T-helper 22 cell (primary cell): Measurements from ENCODE around the gene MAML3.

Experiments
- DNase-seq: peaks from one replicate; pipeline ENCODE4 v3.0.0-alpha.2; 2020; ENCODE audit warnings: low read depth

The MAML3 gene

DNA sequence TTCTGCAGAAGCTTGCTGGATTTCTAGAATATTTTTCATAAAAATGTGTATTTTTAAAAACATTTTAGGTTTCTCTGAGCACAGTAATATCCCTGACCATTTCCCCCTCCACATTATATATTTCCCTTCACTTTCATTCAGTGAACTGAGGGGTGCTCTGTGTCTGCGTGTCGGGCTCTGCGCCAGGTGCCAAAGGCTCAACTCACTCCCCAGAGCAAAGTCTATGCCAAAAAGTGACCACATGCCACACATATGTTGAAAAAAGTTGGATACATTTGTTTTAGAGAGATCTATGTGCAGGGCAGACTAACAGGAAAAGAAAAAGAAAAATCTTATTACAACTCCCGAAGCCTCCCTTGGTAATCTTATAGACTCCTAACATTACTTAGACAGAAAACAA is 254.6 kb downstream of the MAML3 start:
- no peak for DNase-seq

DNA sequence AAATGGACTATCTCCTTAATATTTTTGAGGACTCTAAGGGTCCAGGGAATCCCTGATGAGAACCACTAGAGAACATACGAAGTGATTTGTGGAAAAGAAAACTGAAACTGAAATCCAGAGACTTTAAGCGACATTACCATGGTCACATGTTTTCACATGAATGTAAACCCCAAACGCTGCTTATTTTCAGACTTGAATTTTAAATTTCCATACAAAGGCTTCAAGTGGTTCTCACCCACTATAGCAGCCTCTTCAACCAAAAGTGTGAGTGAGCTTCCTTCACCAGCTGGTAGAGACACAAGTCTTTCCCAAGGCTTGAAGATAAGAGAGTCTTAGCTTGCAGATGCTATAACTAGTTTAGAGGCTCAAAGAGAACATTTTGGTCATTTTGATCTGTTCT is 255.7 kb downstream of the MAML3 start:
- no peak for DNase-seq

DNA sequence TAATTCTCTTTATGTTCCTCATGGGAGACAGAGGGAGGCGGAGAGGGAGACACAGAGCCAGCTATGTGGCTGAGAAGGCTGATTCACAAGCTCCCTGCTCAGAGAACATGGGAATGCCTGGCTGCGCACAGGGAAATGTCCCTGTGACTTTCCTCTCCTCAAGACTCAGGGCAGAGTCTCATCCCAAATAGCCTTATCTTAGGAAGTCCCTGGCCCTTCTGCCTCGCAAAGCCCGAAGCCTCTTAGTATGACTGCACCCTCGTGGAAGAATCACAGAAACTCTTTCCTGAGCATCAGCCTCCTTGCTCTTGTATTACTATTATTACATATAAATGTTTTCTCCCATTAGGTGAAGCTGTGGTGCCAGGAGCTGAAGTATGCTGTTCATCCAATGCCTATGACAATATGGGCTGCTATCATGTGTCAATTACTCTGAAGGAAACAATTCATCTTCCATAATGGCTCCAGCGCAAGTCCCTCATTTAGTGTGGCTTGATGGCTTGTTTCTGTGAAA is 257.8 kb downstream of the MAML3 start:
- DNase-seq, result no peak

DNA sequence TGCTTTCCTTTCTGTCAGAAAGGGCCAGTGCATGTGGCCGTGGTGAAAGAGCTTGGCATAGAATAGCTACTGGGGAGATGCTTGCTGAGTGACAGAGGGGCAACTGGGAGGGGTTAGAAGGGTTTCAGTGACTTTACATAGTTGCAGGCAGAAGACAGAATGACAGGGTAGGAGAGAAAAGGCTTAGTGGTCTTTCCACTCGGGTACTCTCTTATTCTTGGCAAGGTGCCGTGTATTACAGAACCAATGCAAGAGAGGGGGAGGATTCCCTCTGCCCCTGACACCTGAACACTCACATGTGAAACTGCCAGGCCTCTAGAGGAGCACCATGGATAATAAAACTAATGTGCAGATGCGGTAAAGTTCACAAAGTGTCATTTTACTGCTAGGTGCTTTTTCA is 260.2 kb downstream of the MAML3 start:
- DNase-seq, result no peak

DNA sequence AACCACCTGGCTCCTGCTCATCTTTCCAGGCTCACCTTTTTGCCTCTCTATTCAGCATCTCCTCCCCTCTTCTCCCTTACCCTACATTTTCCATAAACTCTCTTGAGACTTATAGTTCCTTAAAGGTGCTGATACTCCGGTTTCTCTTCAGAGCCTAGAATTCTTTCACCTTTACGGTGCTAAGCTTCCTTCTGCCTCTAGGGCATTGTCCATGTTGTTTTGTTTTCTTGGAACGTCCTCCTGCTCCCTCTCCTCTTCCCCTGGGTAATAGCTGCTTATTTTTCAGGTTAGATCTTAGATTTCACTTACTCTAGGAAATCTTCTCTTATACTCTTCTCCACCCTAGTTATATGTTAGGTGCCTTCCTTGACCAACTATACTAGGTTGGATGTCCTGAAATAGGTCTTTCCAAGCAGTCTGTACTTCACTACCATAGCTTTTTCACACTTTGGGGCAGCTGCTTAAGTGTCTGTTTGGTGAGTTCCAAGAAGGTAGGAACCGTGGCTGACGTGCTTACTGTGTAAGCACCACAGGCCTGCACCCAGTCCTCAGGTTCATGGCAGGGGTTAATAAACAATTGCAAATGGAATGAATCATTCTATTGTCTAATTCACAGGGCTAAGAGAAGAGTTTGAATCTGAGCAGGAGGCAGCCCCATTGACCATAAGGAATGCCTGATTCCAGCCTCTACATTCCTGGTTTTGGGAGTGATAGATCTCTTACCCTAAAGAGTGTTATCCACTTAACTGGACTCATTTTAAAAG is 260.8 kb downstream of the MAML3 start:
- no peak for DNase-seq

DNA sequence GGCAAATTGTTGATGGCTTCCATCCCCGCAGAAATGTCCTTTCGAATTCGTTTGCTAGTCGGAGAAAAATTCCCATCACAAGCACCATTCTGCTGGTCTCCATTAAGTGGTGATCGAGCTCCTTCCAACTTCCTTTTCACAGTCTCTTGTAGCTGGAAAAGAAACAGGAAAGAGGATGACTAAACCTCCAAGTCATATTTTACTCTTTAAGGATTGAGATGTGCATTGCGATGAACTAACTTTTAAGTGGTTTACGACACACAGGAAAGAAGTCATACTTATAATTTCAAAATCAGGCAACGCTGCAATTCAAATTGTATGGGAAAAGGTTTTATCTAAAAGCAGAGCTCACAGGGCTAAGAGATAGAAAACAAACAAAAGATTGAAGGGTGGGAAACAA is 263.2 kb downstream of the MAML3 start:
- DNase-seq, result no peak

DNA sequence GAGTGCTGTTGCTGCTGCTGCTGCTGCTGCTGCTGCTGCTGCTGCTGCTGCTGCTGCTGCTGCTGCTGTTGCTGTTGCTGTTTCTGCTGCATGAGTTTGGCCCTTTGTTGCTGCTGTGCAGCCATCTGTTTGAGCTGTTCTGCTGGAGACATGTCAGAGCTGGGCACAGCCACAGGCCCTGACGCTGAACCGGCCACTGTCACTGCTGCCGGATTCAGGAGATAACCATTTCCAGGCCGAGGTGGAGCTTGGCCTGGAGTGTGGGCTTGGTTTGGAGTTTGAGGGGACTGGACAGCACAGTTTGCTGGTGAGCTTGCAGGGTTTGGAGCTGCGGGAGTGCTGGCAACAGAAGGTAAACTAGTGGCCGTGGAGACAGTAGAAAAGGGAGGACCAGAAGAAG is 264.1 kb downstream of the MAML3 start:
- no peak for DNase-seq

DNA sequence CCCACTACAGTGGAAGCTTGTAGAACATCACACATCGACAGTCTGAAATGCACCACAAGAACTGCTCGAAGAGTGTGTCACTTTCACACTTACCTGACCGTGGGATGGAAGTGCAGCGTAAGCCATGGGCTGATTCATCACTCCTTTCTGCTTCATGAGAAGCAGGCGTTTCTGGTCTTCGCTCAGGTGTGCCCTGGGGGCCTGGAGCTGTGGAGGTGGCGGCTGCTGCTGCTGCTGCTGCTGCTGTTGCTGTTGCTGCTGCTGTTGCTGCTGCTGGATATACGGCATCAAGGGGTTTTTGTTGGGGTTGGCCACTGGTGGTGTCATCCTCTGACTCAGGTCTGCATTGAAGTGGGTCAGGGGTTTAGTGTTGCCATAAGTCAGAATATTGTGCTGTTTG is 264.7 kb downstream of the MAML3 start:
- no peak for DNase-seq

DNA sequence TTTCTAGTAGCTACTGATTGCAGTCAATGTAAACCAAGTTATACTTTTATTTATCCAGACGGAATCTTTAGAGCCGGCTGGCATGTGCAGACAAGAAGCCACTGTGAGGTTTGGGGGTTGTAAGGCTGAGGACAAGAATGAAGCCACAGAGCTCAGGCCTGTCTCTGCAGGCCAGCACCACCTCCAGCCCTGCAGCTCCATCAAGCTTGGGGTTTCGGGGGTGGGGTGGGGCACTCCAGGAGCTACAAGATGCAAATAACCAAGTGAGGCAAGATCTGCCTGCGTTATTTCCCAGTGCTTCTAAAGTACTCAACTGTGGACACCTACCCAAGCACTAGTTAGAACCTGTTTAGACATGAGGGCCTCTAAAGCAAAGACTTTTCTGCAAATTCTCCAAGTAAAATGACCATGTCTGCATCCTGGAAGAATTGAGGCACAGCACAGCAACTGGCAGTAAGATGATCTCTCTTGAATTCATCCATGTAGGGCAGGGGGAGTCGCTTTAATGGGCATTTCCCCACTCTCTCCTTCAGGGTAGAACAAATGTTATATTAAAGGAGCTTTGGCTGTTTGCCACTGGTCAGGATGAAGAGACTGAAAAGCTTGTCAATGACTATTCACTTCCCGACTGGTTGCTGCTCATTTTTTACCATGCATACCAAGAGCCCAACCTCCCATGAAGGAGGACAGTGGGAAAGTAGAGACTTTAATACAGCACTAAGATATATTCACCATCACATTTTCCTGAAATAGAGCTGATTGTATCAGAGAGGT is 265.8 kb downstream of the MAML3 start:
- no peak for DNase-seq

DNA sequence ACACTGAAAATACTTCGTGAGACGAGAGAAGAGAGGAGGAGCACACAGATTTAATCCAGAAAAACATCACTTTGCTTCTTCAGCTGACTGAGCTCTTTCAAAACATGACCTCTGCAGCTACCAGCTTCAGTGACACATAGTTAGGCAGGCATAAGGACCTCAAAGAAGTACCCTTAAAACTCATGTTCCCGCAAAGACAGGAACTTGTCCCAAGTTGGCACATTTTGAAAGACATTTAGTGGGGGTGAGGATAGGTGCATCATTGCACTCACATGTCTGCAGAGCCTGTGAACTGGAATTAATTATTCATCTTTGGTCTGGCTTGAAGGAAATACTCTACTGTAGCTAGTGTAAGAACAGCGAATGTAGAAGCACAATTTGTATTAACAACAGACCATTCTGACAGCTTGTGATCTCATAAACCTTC is 266.6 kb downstream of the MAML3 start:
- DNase-seq, result no peak

DNA sequence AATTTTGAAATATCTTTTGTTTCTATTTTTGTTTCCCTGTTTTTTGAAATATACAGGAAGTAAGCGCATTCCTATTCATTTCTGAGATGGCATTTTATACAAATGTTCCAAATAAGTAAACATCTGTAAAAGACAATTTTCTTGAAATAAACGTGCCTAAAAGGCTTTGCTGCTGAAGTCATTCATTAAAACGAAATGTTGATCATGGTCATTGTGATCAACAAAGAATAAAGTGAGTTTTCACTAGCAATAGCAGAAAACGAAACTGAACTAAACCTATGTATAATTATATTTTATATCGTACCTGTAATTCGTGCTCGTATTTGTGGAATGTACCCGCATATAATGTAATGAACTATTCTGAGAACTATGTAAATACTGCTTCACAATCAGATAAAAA is 267.2 kb downstream of the MAML3 start:
- DNase-seq, result no peak

DNA sequence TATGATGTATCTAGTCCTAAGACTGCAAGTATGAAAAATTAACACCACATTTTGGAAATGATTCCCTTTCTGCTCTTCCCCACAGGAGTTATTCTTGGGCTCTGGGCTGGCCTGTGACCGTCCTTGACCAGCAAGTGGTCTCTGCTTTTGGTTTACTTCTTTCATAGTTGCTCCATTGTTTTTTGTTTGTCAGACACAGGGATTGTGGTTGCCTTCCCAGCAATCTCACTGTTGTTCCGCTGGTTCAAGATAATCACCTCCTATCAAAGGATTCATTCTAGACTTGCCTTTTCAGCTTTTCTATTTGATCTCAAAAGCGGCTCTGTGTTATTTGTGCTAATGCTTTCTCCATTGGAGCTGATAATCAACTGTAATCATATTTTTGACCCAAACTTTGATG is 269.5 kb downstream of the MAML3 start:
- DNase-seq, result no peak

DNA sequence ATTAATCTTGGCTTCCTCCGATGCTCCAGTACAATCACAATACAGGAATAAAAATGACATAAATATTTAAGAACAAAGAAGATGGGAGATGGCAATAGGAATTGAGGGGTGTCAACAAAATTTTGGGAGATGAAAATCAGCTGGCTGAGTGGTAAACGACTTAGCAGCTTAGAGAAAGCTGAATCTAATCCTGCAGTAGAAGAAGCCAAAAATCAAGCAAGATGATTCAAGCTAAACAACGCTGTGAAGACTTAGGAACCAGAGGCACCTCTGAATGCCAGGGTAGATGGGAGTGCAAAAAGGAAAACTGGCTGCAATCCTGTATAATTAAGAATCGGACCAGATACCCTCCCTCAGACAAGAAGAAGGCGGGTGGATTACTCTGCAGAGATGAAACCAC is 273.1 kb downstream of the MAML3 start:
- no peak for DNase-seq

DNA sequence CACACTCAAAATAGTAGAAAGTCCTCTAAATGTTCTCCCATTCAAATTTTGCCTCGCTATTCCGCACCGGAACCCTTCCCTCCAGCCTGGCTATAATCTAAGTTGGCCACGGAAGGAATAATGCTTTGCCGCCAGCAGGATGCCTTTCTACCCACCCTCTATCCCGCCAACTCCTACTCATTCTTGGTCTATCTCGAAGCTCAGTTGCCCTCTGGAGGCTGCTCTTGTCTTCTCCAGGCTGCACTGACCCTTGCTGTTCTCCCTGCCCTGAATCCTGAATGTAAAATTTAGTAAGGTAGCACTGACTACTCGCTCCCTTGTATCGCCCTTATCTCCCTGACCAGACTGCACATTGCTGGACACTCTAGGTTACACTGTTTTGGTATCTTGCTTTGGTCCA is 275.9 kb downstream of the MAML3 start:
- no peak for DNase-seq

DNA sequence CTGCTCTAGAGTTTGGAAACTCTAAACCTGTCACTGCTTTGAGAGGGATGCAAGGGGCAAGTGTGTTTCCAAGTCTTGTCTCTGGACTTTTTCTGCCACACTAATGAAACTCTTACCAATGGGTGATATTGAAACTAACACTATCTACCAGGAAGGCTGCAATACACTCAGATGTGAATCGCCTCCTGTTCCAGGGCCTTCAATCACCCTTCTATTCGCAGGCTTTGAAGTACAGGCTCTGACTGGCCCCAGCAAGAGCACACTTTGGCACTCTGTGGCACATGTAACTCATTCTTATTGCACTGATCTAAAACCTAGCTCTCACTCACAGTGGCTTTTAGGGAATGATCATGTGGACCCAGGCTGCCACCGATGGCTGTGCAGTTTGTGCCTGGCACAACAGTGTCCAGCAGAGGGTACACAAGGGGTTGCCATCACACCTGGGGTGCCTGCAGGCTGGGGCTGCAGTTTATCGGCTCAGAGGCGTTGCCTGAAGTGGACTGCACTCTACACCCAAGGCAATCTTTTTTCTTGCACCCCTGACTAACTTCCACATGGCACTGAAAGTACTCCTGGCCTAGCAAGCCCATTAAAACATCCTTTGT is 277.5 kb downstream of the MAML3 start:
- DNase-seq, result no peak

DNA sequence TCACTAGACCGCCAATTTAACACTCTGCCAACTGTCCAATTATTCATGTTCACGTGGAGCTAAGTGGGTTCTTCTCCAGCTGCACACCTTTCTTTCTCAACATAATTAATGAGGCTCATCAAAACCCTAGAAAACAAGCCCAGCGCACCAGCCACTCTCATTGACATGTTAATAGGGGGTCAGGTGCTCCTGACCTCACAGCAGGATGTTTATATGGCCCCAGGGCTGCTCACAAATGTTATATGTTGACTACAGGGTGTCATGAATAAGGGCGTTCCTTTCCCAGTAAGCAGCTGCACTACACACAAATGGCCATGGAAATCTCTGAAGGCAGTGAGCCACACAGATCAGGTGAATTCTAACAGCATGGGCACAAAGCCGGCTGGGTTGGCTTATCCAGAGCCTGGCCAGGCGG is 278.6 kb downstream of the MAML3 start:
- no peak for DNase-seq

DNA sequence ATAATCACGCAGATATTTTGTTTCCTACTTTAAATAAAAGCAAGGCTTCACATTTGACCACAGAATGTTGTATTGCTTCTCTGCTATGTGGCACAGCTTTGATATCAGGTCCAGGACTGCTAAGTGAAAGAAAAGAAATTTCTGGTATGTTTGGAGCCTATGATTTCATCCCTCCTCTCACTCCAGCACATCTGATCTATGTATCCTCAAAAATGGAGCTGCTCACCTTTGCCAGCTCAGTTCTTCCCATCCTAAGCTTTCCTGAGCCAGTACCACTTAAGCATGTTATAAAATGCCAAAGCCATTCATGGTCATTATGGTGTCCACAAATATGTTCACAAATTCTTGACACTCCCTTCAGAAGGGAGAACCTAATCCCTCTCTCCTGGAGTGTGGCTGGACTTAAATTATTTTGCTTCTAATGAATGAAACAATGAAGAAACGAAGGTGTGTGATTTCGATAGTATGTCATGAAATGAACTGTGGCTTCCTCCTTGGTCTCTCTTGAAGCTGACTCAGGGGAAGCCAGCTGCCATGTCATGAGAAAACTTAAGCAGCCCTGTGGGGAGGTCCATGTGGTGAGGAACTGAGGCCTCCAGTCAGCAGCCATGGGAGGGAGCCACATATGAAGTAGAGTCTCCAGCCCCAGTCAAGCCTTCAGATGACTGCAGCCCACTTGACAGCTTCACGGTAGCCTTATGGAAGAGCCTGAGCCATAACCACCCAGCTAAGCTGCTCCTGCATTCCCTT is 280.7 kb downstream of the MAML3 start:
- DNase-seq, result no peak

DNA sequence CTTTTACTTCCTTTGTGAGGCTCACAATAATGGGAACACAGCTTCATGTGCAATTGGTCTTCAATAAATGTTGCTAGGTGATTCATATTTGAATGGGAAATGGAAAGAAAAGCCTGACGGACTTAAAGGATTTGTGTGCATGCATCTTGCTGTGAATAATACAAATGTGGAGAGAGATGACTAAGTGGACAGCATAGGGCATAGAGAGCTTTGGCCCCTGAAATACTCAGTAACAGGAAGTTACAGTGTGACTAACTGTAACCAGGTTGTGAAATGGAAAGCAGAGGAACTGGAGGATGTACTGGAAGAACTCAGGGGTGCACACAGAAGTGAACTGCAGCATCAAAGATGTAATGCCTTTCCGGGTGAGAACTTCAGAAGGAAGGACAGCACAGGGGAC is 281.7 kb downstream of the MAML3 start:
- DNase-seq, result no peak

DNA sequence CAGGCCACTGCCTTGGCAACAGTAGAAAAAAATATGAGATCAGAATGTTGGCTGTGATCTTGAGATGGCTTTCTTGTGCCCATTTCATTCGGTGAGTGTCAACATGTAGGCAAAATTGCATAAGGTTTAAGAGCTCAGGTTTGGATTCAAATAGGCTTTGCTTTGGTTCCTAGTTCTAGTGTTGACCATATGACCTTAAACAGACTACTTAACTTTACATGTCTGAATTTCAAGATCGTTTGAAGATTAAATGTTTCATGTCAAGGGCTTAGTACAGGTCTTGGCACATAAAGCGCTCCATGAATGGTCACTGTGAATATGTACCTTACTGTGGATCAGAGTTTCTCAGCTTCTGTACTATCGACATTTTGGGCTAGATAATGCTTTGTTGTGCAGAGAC is 284.2 kb downstream of the MAML3 start:
- no peak for DNase-seq

DNA sequence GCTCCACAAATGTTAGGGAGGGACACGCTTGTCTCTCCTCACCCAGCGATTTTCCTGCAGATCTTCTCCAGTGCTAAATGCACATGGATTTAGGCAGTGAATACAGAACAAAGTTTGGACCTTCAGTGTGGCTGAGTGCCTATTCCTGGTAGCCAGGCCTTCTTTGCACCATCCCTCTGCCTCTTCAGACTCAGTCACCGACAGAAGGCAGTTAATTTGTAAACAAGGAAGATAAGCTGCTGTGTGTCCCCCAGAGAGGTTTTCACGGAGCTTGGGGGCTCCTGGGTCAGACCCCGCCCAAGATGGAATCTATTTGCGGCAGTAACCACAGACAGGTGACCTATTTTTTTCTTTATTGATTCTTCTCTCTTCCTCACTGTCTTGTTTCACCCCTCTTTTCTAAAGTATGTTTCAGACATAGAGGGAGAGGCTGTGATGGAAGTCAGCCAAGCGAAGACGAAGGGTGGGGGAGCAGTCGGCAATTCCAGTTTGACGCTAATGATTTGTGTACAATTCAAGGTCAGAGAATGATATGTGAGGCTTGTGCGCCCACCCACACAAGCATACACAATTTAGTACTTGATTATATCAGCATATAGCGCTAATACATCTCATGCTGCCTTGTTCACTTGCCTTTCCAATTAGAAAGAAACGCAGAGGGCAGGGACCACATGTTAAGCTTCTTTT is 287.6 kb downstream of the MAML3 start:
- DNase-seq, result no peak

DNA sequence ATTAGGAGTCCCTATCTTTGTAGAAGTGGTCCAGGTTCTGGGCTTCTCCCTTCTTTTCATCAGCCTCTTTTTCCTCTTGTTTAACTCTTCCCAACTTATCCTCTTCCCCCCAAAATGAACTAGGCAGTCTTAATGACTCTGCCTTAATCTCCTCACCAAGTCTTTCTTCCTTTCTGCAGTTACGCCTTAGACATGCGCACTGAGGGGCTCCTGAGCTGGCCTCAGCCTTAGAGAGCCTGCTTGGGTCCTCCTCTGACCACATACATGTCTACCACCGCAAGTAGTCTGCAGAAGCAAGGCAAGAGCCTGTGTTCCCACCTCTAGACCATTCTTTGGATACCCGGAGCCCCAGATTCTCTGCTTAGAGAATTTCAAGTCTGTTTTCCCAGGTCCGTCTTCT is 288.4 kb downstream of the MAML3 start:
- DNase-seq, result no peak

DNA sequence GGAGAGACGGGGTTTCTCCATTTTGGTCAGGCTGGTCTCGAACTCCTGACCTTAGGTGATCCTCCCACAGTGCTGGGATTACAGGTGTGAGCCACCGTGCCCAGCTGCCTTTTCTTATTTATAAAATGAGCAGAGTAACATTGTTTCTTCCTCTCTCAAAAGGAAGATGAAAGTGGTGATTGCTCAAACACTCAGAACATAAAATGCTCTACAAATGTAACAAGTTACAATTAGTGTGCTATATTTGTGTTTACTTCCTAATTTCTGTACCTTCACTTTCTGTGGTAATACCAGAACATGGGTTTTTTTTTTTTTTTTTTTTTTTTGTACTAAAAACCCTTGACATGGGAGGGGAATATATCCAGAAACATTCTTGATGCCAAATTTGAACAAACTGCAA is 290.5 kb downstream of the MAML3 start:
- DNase-seq, result no peak
